ENCODE data around the gene UNC45B.

The UNC45B gene

DNA sequence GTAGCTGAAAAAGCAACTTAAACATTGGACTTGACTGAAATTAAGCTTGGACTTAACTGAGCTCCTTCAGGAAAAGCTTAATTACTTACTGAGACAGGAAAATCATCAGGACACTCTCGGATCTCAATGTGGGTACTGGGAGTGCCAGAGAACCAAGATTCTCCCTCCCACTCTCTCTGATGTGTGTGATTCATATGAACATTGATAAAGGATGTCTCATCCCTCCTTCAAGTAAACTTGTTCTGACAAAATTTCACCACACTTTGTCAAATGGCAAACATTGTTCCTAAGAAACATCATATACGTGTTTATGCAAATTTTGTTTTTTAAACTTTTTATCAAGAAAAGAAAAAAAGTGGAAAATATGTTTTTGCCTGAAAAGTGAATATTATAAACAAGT, 91.2 kb downstream of the UNC45B start:
- no peak overlapping the region for H3K4me3 ChIP-seq (ENCODE audit: low read depth, low read length)
- no peak for TF ChIP-seq CTCF (IDR thresholded peaks at IDR 0.05; ENCODE audit: low read depth, low read length)
